OCI-LY7 (cell line): Measurements from ENCODE around the gene CRYBB1. TPM values are rescaled to one million over a fixed set of nuclear protein-coding genes. Genes with fewer than 3 reads are reported as not detected.

Experiments
- BruUV-seq: library from RNA; stranded (reverse); fragments of 400-500 nt; replicated peaks from 2 replicates; lab custom pipeline; 2021; lab: Mats Ljungman, UMichigan
- CTCF ChIA-PET: fragments of 300-600 bp; sonication (Branson Sonifier 250); formaldehyde crosslinking; loops from one replicate; lab custom pipeline; 2022; ENCODE audit warnings: antibody characterized with exemption; ENCODE audit not compliant: unreplicated experiment; lab: Charles Lee
- POLR2A ChIA-PET: fragments of 300-600 bp; sonication (Branson Sonifier 250); formaldehyde crosslinking; loops from one replicate; lab custom pipeline; 2022; ENCODE audit warnings: antibody characterized with exemption; lab: Charles Lee
- DNase-seq: peaks from one replicate; pipeline ENCODE4 v3.0.0-alpha.2; 2015; ENCODE audit warnings: low spot score
- H2AFZ ChIP-seq: fragments of 200-600 bp; sonication (generic), shearing (Covaris generic); 2 replicates; pipeline ENCODE4 v1.6.1; 2014; ENCODE audit warnings: mild to moderate bottlenecking, antibody characterized with exemption, low read length, moderate library complexity
- H3K27ac ChIP-seq: fragments of 200-600 bp; sonication (generic); 2 replicates; pipeline ENCODE4 v1.5.1; 2014; ENCODE audit warnings: mixed run types, low read depth, mild to moderate bottlenecking, moderate library complexity, low read length, inconsistent platforms; ENCODE audit not compliant: poor library complexity, severe bottlenecking
- H3K36me3 ChIP-seq: fragments of 200-600 bp; sonication (generic); 2 replicates; pipeline ENCODE4 v1.6.1; 2014; ENCODE audit warnings: mild to moderate bottlenecking, antibody characterized with exemption, low read length, moderate library complexity, mixed read lengths; ENCODE audit not compliant: insufficient read depth
- H3K4me1 ChIP-seq: fragments of 200-600 bp; sonication (generic); 2 replicates; pipeline ENCODE4 v1.5.1; 2014; ENCODE audit warnings: mild to moderate bottlenecking, low read length; ENCODE audit not compliant: insufficient read depth, poor library complexity, severe bottlenecking
- H3K4me2 ChIP-seq: fragments of 200-600 bp; sonication (generic); 2 replicates; pipeline ENCODE4 v1.6.1; 2014; ENCODE audit warnings: mild to moderate bottlenecking, low read length
- H3K4me3 ChIP-seq: fragments of 200-600 bp; sonication (generic); 2 replicates; pipeline ENCODE4 v1.5.1; 2014; ENCODE audit warnings: mild to moderate bottlenecking, low read depth, low read length; ENCODE audit not compliant: poor library complexity, severe bottlenecking
- H3K79me2 ChIP-seq: fragments of 200-600 bp; sonication (generic); 2 replicates; pipeline ENCODE4 v1.6.1; 2016; ENCODE audit warnings: low read depth, mild to moderate bottlenecking, low read length, moderate library complexity, mixed read lengths; ENCODE audit not compliant: insufficient read depth
- H3K9me2 ChIP-seq: fragments of 200-600 bp; sonication (generic); 2 replicates; pipeline ENCODE4 v1.6.1; 2016; ENCODE audit warnings: mild to moderate bottlenecking, low read length, mixed read lengths; ENCODE audit not compliant: insufficient read depth
- H3K9me3 ChIP-seq: fragments of 200-600 bp; sonication (generic); 2 replicates; pipeline ENCODE4 v1.6.1; 2014; ENCODE audit warnings: mild to moderate bottlenecking, mixed run types, low read length, mixed read lengths
- H4K20me1 ChIP-seq: fragments of 200-600 bp; sonication (generic); 2 replicates; pipeline ENCODE4 v1.6.1; 2014; ENCODE audit warnings: mild to moderate bottlenecking, antibody characterized with exemption, low read length, moderate library complexity, mixed read lengths; ENCODE audit not compliant: insufficient read depth
- EZH2phosphoT487 ChIP-seq: fragments of 200-600 bp; sonication (generic); IDR thresholded peaks from 2 replicates; pipeline ENCODE4 v1.6.1; 2018; ENCODE audit warnings: low read depth, borderline replicate concordance, mild to moderate bottlenecking, mixed run types, antibody characterized with exemption, low read length, moderate library complexity, mixed read lengths
- intact Hi-C: fragments of 100-400 bp; cut with micrococcal nuclease; formaldehyde crosslinking; loops from one replicate; pipeline ENCODE4 v1.10.0; 2022; ENCODE audit not compliant: unreplicated experiment
- total RNA-seq, 2 experiments: library from RNA; depleted of rRNA in 1 of 2; stranded (reverse); fragments of >200 nt in 1 of 2; shearing (Covaris generic) in 1 of 2; gene quantifications; 2 replicates each; pipeline ENCODE4 v1.2.3, GENCODE V29; 2014 to 2022
- TF ChIP-seq, protein P1 (sequence below): fragments of 200-600 bp; sonication (generic); conservative IDR thresholded peaks from 2 replicates; pipeline ENCODE4 v1.5.1; 2014; ENCODE audit warnings: mild to moderate bottlenecking, antibody characterized with exemption, low read length, moderate library complexity, mixed read lengths

The CRYBB1 gene
- total RNA-seq, 2 experiments from 2014 or later, result 0.35 TPM; not detected in 1

DNA sequence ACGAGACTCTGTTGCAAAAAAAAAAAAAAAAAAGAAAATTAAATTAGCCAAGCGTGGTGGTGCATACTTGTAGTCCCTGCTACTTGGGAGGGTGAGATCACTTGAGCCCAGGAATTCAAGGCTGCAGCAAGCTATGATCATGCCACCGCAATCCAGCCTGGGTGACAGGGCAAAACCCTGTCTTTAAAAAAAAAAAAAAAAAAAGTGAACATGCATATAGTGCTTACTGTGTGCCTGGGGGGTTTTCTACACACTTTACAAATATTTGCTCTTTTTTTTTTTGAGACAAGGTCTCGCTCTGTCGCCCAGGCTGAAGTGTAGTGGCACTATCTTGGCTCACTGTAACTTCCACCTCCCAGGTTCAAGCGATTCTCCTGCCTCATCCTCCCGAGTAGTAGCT, 40.7 kb downstream of the CRYBB1 start:
- intact Hi-C loops, result loop anchor here (5.0 kb wide), 1 partner anchor 40 kb away; no protein-coding TSS in a partner anchor
- no peak for DNase-seq
- H3K36me3 ChIP-seq, result no peaks in the 10 kb centered on the region
- ChIA-PET CTCF (no interaction called here), POLR2A (interaction anchor here (0.6 kb wide), 1 partner anchor 24 kb away, joined by 3 read pairs; no protein-coding TSS in a partner anchor)
- H3K27ac ChIP-seq, result no peak overlapping the region
- no peaks in the 10 kb centered on the region for H3K9me3 ChIP-seq
- TF ChIP-seq, protein P1, sequence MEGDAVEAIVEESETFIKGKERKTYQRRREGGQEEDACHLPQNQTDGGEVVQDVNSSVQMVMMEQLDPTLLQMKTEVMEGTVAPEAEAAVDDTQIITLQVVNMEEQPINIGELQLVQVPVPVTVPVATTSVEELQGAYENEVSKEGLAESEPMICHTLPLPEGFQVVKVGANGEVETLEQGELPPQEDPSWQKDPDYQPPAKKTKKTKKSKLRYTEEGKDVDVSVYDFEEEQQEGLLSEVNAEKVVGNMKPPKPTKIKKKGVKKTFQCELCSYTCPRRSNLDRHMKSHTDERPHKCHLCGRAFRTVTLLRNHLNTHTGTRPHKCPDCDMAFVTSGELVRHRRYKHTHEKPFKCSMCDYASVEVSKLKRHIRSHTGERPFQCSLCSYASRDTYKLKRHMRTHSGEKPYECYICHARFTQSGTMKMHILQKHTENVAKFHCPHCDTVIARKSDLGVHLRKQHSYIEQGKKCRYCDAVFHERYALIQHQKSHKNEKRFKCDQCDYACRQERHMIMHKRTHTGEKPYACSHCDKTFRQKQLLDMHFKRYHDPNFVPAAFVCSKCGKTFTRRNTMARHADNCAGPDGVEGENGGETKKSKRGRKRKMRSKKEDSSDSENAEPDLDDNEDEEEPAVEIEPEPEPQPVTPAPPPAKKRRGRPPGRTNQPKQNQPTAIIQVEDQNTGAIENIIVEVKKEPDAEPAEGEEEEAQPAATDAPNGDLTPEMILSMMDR, result no peak
- TF ChIP-seq EZH2phosphoT487, result no peak
- H4K20me1 ChIP-seq, result no peaks in the 10 kb centered on the region
- peaks cover 36% of the 10 kb centered on the region for H3K4me1 ChIP-seq
- H2AFZ ChIP-seq, result no peak overlapping the region
- no TSS peak for BruUV-seq
- no peaks in the 10 kb centered on the region for H3K9me2 ChIP-seq
- H3K4me3 ChIP-seq, result no peak overlapping the region
- 0 out of 2 replicates have a peak, but pooled peaks cover 10% of the 10 kb centered on the region for H3K79me2 ChIP-seq
- no peak overlapping the region for H3K4me2 ChIP-seq

DNA sequence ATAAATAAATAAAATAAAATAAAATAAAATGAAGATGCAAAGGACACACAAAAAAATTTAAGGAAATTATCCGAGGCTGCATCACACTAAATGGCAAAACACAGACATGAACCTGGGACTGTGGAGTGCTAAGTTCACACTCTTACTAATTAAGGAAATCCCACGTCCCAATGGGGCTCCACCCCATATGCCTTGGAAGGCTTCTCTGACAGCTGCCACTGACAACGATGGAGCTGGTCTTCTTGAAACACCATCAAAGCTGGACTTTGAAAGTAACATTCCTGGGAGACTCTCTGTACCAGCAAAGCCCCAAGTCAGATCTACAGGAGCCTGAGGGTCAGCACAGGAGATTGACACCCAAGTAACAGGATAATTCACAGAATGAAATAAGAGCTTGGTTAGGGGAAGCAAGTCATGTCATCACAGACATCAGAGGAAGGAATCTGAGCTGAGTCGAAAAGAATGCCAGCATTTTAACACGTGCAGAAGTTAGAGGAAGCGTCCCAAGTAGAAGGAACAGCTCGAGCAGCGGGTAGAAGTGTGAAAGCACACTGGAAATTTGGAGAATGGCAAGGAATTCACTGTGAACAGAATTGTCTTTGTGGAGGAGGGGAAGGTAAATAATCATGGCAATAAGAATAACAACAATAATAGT, 41.7 kb downstream of the CRYBB1 start:
- CTCF ChIA-PET, result no interaction called here
- Histone ChIP-seq H3K4me3 (no peak overlapping the region), H3K27ac (no peak overlapping the region), H3K36me3 (no peaks in the 10 kb centered on the region), H3K79me2 (0 out of 2 replicates have a peak, but pooled peaks cover 6% of the 10 kb centered on the region), H3K9me2 (no peaks in the 10 kb centered on the region), H2AFZ (no peak overlapping the region), H3K4me1 (peaks cover 31% of the 10 kb centered on the region), H3K4me2 (no peak overlapping the region), H4K20me1 (no peaks in the 10 kb centered on the region), H3K9me3 (no peaks in the 10 kb centered on the region)
- BruUV-seq, result no TSS peak
- POLR2A ChIA-PET, result interaction anchor here (0.7 kb wide), 1 partner anchor 12 kb away, joined by 5 read pairs; no protein-coding TSS in a partner anchor
- intact Hi-C loops, result loop anchor here (5.0 kb wide), 1 partner anchor 39 kb away; no protein-coding TSS in a partner anchor
- TF ChIP-seq EZH2phosphoT487, result no peak
- TF ChIP-seq, protein P1, result no peak
- no peak for DNase-seq
